ENCODE data around the gene PPFIBP1.

Gene PPFIBP1

DNA sequence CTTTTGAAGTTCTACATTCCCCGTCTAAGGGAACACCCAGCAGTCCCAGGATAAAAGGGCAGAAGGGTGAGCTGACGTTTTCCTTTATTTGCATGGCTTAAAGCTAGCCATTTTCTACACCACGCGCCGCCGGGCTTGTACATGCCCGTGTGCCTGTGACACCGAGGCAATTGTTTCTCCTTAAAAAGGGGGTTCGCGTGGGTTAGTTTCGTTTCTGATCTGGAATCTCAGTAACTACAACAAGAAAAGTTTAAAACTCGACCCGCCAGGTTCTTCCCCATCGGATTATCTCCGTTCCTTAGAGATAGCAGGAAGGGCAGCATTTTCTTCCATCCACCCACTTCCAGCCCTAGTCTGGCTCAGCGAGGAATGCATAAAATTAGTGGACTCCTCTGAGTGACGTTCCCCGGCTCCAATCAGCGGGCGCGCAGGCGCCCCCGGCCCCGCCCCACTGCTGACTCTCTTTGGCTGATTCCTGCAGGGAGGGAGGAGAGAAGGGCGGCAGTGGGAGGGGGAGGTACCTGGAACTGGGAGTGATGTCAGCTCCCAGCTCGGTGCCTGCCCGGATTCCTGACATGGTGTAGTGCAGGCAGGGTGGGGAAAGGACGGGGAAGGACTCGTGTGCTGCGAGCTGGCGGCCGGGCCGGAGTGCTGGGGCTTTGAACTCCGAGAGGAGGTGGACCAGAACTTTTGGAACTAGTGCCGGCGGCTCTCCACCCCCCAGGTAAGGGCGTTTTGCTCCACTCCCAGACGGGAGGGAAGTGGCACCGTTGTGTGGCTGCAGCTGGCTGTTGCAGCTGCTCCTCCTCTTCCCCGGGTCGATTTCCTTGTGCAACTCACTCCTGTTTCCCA lies at the start of gene PPFIBP1:
PPFIBP1 (plus strand) TSS at position 565 of the 852 bp plus-strand sequence. CDS start 109,191 bp downstream, outside the sequence.
- DNase-seq = peak; percentile 98 to 99 (median 99)

DNA sequence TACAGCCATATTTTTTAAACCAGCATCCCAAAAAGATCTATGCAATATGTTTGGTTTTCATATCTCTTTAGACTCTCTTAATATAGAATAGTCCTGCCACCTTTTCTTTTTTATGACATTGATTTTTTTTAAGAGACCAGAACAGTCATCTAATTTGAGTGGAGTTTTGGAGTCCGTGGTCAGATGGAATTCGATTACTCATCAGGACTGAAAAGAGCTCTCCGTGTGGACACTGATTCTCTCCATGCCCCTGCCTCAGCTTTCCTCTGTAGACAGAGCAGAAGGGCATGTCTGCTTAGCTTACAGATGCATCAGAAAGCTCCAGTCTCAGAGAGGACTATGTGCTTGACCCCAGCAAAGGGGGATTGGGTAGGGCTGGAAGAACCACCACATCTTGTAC lies 49.7 kb upstream of the PPFIBP1 start:
- no peak for DNase-seq

DNA sequence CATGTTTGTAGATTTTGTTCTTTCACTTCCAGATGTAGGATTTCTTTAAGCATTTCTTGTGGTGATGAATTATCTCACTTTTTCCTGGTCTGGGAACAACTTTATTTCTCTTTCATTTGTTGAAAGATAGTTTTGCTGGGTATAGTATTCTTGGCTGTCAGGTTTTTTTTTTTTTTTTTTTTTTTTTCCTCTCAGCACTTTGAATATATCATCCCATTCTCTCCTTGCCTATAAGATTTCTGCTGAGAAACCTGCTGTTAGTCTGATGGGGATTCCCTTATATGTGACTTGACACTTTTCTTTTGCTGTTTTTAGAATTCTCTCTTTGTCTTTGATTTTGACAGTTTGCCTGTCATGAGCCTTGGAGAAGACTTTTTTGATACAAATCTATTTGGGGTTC lies 47.0 kb upstream of the PPFIBP1 start:
- no peak for DNase-seq

DNA sequence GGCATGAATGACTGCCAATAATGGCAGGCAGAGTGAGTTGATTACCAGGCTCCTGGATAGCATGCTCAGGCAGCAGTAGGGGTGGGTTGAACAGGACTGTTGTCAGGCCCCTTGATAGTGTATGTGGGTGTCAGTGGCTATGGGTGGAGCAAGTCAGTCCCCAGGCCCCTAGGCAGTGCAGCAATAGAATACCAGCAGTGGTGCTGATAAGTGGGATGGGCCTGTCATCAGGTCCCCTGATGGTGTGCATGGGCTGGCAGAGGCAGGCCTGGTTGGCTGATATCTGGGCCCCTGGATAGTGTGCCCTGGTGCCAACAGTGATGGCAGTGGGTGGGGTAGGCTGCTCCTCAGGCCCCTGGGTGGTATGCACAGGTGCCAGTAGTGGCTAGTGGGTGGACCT lies 45.1 kb upstream of the PPFIBP1 start:
- no peak for DNase-seq

DNA sequence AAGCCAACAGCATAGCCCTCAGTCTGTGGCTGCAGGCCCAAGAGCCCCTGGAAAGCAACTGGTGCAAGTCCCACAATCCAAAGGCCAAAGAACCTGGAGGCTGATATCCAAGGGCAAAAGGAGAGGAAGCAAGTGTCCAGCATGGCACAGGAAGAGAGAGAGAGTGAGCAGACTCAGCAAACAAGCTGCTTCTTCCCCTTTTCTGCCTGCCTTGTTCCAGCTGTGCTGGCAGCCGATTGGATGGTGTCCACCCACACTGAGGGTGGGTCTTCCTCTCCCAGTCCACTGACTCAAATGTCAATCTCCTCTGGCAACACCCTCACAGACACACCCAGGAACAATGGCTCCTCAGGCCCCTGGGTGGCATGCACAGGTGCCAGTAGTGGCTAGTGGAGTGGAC lies 44.0 kb upstream of the PPFIBP1 start:
- no peak for DNase-seq

DNA sequence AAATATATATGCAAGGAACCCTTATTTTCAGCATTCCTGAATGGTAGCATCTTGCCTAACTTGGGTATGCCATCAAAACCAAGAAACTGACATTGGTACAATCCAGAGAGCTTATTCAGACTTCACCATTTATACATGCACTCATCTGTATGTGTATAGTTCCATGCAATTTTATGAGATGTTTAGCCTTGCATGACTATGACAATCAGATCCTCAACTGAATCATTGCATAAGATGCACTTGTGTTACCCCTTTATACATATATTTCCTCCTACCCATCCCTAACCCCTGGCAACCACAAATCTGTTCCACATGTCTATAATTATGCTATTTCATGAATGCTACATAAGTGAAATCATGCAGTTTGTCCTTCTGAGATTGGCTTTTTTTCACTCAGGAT lies 37.0 kb upstream of the PPFIBP1 start:
- DNase-seq = no peak

DNA sequence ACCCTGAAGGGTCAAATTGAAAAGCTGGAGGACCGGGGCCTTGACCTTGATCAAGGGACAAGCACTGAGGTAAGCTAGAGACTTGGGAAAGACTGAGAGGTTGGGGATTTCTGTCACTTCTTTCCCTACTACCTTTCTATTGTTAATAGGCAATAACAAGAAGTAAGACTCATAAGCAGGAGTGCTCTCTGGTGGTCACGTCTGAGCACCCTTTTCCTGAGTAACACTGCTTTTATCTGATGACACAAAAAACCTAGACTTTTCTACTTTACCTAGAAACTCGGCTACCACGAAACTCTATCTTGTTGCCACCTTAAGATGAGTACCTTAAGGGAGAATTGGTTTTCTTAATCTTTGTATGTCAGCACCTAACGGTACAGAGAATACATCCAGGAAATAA lies 35.5 kb upstream of the PPFIBP1 start:
- DNase-seq = no peak

DNA sequence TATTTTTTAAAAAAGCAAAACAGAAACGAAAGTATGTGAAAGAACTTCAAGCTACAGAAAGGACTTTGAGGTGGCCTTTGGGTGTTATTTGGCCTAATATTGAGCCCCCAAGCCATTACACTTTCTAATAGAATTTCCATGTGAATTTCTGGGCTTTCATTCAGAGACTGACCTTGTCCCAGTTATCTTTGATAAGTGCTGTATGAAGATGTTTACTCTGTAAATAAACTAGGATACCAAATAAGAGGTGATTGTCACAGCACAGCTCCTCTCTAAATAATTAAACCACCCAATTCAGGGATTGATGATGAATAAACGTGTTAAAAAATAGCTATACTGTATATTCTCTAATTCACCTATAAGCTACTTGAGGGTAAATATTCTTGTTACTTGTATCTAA lies 32.8 kb upstream of the PPFIBP1 start:
- DNase-seq = no peak

DNA sequence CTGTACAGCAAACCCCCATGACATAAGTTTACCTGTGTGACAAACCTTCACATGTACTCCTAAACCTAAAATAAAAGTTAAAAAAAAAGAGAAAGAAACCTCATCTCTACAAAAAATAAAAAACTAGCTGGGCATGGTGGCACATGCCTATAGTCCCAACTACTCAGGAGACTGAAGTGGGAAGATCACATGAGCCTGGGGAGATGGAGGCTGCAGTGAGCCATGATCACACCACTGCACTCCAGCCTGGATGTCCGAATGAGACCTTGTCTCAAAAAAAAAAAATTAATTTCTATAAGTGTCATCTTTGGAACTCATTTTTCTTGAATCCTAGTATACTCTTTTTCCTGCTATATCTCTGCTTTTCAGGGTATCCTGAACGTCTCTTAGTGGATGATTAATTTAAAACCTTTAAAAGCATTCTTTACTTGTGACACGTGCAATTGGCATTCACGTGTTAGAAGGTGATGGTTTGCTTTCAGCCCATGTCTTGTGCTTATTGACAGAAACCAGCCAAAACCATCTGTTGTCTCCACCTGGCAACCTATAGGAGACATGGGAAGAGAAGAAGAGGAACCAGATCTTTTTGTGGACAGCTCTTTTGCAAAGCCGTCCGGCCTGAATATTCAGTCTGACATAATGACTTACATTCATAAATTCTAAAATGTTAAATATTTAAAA lies 30.6 kb upstream of the PPFIBP1 start:
- DNase-seq = no peak

DNA sequence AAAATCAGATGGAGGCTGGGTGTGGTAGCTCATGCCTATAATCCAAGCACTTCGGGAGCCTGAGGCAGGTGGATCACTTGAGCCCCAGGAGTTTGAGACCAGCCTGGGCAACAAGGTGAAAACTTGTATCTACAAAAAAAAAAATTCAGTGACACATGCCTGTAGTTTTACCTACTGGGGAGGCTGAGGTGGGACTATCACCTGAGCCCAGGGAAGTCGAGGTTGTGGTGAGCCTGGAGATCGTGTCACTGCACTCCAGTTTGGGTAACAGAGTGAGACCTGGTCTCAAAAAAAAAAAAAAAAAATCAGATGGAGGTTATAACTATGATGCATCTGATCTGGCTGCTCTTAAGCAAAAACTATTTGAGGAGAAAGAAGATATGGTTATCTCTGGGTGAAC lies 26.6 kb upstream of the PPFIBP1 start:
- DNase-seq = no peak

DNA sequence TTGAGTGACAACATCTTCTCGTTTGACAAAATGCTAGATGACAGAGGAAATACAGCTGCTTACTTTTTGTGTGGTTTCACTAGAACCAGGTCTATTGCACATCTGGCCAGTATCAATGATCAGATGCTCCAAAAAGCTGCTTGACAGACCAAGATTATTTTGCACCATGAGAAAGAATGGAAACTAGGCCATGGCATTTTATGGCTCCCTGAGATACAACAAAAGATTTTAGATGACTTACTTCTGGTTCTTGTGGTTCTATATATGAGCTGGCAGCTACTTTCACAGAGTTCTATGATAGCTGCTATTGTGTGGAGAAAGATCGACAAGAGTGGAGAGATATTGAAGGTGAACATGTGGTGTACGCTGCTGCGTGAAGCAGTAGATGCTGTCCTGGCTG lies 25.9 kb upstream of the PPFIBP1 start:
- DNase-seq = no peak

DNA sequence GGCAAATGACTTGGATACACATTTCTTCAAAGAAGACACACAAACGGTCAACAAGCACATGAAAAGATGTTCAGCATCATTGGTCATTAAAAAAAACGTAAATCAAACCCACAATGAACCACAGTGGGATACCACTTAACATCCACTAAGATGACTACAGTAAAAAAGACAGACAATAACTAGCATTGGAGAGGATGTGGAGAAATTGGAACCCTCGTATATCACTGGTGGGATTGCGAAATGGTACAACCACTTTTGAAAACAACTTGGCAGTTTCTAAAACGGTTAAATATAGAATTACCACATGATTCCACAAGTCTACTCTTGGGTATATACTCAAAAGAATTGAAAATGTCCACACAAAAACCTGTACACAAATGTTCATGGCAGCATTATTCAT lies 25.2 kb upstream of the PPFIBP1 start:
- DNase-seq = peak in 2 of 3 experiments; percentile 14 to 59

DNA sequence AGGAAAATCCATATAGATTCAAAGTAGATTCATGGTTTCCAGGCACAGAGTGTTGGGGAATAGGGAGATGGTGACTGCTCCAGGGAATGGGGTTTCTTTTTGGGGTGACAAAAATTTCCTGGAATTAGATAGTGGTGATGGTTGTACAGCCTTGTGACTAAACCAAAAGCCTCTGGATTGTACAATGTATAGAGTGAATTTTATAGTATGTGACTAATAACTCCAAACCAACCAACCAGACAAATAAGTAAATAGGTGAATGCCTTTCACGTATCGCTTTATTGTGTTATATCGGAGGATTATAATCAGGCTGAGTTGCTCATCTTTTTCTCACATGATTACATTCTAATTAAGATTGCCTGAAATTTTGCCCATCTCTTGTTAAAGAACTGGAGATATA lies 24.6 kb upstream of the PPFIBP1 start:
- DNase-seq = no peak

DNA sequence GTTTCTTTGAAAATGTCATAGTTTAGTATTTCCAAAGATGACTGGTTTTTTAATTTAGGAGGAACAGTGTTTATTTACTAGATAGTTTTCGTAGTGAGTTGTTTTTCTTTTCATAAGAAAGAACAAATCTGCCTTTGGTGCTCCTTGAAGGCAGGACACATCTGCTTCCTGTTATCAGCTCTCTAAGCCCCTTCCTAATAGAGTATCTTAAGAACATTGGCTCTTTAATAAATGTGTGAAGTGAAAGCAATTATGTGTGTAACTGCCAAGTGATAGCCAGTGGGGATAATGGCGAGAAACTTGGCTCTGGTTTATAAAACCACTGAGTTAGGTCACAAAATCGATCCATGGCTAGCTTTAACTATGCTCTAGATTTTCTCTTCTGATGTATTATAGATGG lies 23.5 kb upstream of the PPFIBP1 start:
- no peak for DNase-seq

DNA sequence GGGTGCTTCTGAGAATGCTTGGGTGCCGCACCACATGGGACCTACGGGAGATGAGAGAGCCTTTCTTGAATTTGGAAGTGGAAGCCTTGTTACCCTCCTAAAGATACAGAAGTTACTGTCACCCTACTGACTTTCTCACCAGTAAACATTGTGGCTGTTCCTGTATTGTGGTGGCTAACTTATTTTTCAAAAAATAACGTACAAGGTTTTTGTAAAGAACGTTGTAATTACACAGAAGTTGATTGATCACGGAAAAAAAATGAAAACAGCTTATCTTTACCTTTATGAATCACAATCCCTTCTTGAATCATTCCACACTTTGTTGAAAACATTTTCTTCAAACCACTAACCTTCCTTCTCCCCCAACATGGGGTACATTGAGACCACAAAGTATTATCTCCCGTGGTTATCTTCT lies 22.0 kb upstream of the PPFIBP1 start:
- DNase-seq = no peak

DNA sequence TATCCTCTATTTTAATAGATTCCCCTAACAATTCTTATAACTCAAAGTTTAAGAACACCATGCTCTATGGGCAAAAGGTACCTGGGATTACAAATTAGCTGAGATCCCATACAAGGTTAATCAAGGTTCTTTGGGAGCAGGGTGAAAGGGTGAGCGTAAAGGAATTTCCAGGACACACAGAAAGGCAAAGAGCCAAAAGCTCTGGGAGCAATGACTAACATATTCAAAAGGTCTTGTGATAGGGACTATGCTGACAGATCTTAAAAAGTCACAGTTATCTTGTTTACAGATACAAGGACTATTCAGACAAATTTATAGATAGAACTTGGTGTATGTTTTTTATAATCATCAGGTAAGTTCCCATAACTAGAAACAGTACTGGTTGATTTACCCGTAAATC lies 19.5 kb upstream of the PPFIBP1 start:
- DNase-seq = no peak

DNA sequence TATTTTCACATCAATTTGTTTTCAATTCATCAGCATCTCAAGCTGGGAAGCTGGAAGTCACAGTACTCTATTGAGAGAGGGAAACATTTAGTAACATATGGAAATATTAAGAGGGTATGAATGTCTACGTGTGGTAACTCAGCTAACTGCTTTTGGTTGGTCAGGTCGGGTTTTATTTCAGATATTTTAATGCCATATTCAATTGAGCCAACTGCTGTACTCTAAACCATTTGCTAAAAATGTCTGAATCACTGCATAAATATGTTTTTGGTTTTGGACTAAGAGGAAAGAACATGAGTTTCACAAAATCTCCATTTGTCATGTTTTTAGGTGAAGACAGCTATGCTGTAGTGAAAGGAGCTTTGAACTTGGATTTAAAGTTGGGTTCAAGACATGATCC lies 18.9 kb upstream of the PPFIBP1 start:
- DNase-seq = no peak

DNA sequence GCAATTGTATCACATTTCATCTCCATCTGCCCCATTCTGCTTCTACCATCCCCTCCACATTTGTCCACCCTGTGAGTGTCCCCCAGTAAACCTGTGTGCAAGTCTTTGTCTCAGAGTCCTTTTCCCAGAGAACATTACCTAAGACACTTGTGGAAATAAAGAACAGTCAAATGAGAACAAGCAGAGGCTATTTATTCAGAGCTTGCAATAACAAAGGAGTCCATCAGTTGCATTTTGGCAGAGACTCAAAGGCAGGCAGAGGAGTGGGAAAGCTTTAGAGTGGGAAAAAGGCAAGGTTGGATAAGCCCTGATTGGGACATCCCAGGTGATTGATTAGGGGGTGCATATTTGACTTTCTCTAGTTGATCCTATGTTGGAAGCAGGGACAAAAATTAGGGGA lies 18.2 kb upstream of the PPFIBP1 start:
- DNase-seq = no peak

DNA sequence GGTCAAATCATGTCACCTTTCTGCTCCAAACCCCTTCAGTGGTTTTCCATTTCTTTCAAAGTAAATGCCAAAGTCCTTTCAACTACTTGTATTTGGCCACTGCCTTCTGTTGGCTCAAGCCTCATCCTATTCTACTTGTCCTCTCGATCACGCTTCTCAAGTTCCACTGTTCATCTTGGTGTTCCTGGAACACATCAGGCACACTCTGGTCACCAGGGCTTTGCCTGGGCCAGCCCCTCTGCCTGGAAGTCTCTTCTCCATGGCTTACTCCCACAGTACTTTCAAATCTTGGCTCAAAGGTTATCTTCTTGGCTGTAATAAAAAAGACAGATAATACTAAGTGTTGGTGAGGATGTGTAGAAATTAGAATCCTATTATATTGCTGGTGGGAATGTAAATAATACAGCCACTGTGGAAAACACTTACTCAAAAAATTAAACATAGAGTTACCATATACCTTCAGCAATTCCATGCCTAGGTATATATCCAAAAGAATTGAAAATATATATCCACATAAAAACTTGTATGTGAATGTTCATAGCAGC lies 17.3 kb upstream of the PPFIBP1 start:
- no peak for DNase-seq

DNA sequence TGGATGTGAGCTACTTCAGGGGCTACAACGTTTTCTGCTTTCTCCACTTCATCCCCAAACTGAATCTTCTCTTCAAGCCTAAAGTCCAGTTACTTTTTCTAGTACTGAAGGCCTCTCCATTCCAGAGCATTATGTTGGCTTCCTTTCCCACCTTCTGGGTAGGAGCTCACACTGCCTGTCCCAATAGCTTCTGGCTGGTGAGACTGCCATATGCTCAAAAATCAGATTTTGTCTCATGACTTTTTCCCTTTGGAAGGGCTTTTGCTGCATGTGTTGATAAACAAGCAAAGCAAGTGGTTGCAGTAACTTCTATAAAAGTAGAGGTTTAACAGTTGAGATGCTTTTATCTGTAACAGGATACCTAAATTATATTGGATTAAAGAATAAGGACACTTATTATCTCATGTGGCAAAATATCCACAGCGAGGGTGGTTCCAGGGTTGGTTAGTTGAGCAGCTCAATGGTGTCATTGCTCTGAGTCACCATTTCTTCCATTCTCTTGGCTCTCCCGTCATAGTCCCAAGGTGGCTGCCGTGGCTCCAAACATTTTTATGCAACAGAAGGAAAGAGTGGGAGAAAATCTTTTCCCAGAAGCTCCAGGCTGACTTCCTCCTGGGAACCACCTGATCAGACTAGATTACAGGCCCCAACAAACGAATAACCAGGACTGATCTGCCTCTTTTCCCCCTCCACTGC lies 15.1 kb upstream of the PPFIBP1 start:
- DNase-seq = no peak

DNA sequence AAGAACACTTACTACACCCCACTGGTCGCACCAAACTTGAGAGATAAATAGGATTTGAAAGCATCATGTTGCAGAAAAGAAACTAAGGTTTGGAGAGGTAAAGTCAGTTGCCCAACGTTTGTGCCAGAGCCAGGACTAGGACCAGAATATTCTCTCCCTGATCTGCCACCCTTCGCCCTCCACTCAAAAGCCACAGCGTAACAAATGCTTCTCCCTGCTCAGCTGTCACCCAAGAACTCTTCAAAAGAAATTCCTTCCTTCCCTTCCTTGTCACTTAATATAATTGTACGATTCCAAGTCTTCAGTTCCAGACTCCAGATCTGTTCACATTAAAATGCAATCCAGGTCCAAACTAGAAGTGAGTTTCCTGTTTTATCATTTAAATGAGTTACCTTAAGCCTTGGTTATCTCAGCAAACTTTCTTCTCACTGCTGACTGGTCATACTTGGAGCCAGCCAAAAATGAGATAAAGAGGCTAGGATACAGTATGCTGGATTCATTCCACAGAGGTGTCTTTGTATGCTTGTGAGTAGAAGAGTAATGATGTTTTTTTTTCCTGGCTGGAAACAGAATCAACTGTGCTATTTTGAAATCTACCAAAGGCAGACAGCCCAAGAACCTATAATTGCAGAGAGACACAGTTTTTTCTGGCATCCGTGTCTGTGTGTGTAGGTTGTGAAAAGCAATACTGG lies 12.8 kb upstream of the PPFIBP1 start:
- no peak for DNase-seq

DNA sequence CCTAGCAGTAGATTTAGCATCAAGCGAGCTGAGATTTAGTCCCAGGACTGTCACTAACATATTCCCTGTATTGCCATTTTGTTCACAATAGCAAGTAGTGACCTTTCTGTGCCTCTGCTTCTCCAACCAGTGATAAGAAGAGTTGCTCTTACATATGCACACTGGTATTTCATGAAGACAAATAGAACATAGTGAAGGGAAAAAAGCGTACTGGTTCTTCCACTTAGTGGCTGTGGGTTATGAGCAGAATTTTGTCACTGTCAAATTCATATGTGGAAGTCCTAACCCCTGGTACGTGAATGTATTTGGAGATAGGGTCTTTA lies 12.3 kb upstream of the PPFIBP1 start:
- no peak for DNase-seq
